HG02973 (cell line): ENCODE data around the gene KNDC1.
"Not testable (repeated sequence)": the region's sequence is repeated elsewhere in the genome, so short reads cannot be mapped to it uniquely, and the experiment has no call there.

ENCODE experiments used
- ATAC-seq: cut with Tn5 transposase; IDR thresholded peaks from one replicate; pipeline ENCODE4 v1.9.1; 2021; ENCODE audit warnings: moderate library complexity; ENCODE audit not compliant: unreplicated experiment

KNDC1 gene

GRCh38 chr10:133159950-133160825 is at the start of gene KNDC1:
KNDC1 (plus strand) TSS chr10:133160219; CDS start chr10:133160468, 249 bp downstream.
- no peak for ATAC-seq

- no peak for ATAC-seq
Measured at GRCh38 chr10:133110609-133111275, 49.3 kb upstream of the KNDC1 start.

GRCh38 chr10:133111640-133112039 is 48.4 kb upstream of the KNDC1 start:
- not testable (repeated sequence) for ATAC-seq

- ATAC-seq = no peak
Measured at GRCh38 chr10:133113146-133113830, 46.7 kb upstream of the KNDC1 start.

GRCh38 chr10:133113847-133114246 is 46.2 kb upstream of the KNDC1 start:
- ATAC-seq = no peak

GRCh38 chr10:133114251-133114650 is 45.8 kb upstream of the KNDC1 start:
- no peak for ATAC-seq

GRCh38 chr10:133114726-133115452 is 45.1 kb upstream of the KNDC1 start:
- ATAC-seq = no peak

- ATAC-seq = no peak
Measured at GRCh38 chr10:133115453-133115842, 44.6 kb upstream of the KNDC1 start.

- ATAC-seq = no peak
Measured at GRCh38 chr10:133115976-133116375, 44.0 kb upstream of the KNDC1 start.

- ATAC-seq = no peak
Measured at GRCh38 chr10:133116455-133116854, 43.6 kb upstream of the KNDC1 start.

- ATAC-seq = no peak
Measured at GRCh38 chr10:133117036-133117687, 42.9 kb upstream of the KNDC1 start.

- ATAC-seq = no peak
Measured at GRCh38 chr10:133117688-133118071, 42.3 kb upstream of the KNDC1 start.

- ATAC-seq = no peak
Measured at GRCh38 chr10:133121479-133121878, 38.5 kb upstream of the KNDC1 start.

GRCh38 chr10:133122171-133122935 is 37.7 kb upstream of the KNDC1 start:
- no peak for ATAC-seq

- no peak for ATAC-seq
Measured at GRCh38 chr10:133123050-133123745, 36.8 kb upstream of the KNDC1 start.

- no peak for ATAC-seq
Measured at GRCh38 chr10:133123746-133124356, 36.2 kb upstream of the KNDC1 start.

GRCh38 chr10:133124357-133125211 is 35.4 kb upstream of the KNDC1 start:
- no peak for ATAC-seq

GRCh38 chr10:133125901-133126300 is 34.1 kb upstream of the KNDC1 start:
- no peak for ATAC-seq
